Glutamatergic neuron (in vitro differentiated cells): ENCODE measurements around the gene PRKCA. TPM values are rescaled to one million over a fixed set of nuclear protein-coding genes. Genes with fewer than 3 reads are reported as not detected.

Source experiments
- DNase-seq: peaks from one replicate; pipeline ENCODE4 v3.0.0; 2022
- H3K27ac Mint-ChIP-seq: one replicate; pipeline ENCODE4 v1.8.0; 2020; ENCODE audit warnings: mild to moderate bottlenecking, mixed read lengths, inconsistent platforms; ENCODE audit not compliant: unreplicated experiment
- H3K27me3 Mint-ChIP-seq: one replicate; pipeline ENCODE4 v1.8.0; 2020; ENCODE audit warnings: mild to moderate bottlenecking, moderate library complexity, mixed read lengths, inconsistent platforms; ENCODE audit not compliant: unreplicated experiment
- H3K36me3 Mint-ChIP-seq: one replicate; pipeline ENCODE4 v1.8.0; 2020; ENCODE audit warnings: mild to moderate bottlenecking, mixed read lengths, inconsistent platforms; ENCODE audit not compliant: unreplicated experiment
- H3K4me1 Mint-ChIP-seq: one replicate; pipeline ENCODE4 v1.8.0; 2020; ENCODE audit warnings: mild to moderate bottlenecking, low read depth, mixed read lengths, inconsistent platforms; ENCODE audit not compliant: unreplicated experiment
- H3K4me3 Mint-ChIP-seq: one replicate; pipeline ENCODE4 v1.8.0; 2020; ENCODE audit warnings: mild to moderate bottlenecking, mixed read lengths, inconsistent platforms; ENCODE audit not compliant: unreplicated experiment
- H3K9me3 Mint-ChIP-seq: one replicate; pipeline ENCODE4 v1.8.0; 2020; ENCODE audit warnings: mild to moderate bottlenecking, moderate library complexity, mixed read lengths, inconsistent platforms; ENCODE audit not compliant: unreplicated experiment
- total RNA-seq: library from RNA; stranded (reverse); fragmentation: NEBNext Ultra II Directional; extraction: Animal tissue kit (Norgen Biotek cat#: 25700); gene quantifications from one replicate; pipeline ENCODE4 v1.2.1, GENCODE V29; 2021; ENCODE audit not compliant: unreplicated experiment
- TF ChIP-seq, protein P1 (sequence below): fragments of 200-600 bp; sonication (generic); IDR thresholded peaks from one replicate; pipeline ENCODE4 v1.5.0; 2021; ENCODE audit not compliant: partially characterized antibody, unreplicated experiment

PRKCA gene
- total RNA-seq, 1 donor from 2014 or later = 2.2 TPM

DNA sequence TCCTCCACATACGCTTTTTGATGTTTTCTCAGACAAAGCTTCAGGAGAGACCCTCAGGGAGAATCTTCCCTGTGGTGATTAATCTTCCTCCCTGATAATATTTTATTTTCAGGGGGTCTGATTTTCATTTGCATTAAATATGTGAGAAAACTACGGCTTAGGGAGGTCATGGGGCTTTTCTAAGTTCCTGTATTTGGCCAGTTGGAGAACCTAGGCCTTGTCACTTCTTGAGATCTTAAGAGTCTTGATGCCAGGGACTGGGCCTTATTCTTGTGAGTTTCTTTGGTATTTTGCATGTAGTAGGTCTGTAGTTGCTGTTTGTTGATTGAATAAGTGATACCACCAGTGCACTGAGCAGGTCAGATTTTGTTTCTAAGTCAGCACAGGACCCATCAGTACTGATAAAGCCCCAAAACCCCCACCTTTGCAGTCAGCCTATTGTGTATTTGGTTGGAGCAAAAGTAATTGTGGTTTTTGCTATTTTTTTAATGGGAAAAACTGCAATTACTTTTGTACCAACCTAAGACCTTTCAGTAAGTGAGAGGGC lies 130.1 kb downstream of the PRKCA start:
- DNase-seq = no peak
- Mint-ChIP-seq H3K36me3 (no peaks in the 10 kb centered on the region), H3K9me3 (no peaks in the 10 kb centered on the region), H3K27ac (no peak overlapping the region), H3K27me3 (no peaks in the 10 kb centered on the region), H3K4me3 (no peak overlapping the region), H3K4me1 (no peaks in the 10 kb centered on the region)
- TF ChIP-seq, protein P1, sequence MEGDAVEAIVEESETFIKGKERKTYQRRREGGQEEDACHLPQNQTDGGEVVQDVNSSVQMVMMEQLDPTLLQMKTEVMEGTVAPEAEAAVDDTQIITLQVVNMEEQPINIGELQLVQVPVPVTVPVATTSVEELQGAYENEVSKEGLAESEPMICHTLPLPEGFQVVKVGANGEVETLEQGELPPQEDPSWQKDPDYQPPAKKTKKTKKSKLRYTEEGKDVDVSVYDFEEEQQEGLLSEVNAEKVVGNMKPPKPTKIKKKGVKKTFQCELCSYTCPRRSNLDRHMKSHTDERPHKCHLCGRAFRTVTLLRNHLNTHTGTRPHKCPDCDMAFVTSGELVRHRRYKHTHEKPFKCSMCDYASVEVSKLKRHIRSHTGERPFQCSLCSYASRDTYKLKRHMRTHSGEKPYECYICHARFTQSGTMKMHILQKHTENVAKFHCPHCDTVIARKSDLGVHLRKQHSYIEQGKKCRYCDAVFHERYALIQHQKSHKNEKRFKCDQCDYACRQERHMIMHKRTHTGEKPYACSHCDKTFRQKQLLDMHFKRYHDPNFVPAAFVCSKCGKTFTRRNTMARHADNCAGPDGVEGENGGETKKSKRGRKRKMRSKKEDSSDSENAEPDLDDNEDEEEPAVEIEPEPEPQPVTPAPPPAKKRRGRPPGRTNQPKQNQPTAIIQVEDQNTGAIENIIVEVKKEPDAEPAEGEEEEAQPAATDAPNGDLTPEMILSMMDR = no peak

GRCh38 chr17:66432996-66433551 lies 130.7 kb downstream of the PRKCA start:
- Mint-ChIP-seq H3K9me3 (no peaks in the 10 kb centered on the region), H3K27ac (no peak overlapping the region), H3K4me3 (no peak overlapping the region), H3K4me1 (no peaks in the 10 kb centered on the region), H3K27me3 (no peaks in the 10 kb centered on the region), H3K36me3 (no peaks in the 10 kb centered on the region)
- TF ChIP-seq, protein P1 = no peak
- DNase-seq = no peak

DNA sequence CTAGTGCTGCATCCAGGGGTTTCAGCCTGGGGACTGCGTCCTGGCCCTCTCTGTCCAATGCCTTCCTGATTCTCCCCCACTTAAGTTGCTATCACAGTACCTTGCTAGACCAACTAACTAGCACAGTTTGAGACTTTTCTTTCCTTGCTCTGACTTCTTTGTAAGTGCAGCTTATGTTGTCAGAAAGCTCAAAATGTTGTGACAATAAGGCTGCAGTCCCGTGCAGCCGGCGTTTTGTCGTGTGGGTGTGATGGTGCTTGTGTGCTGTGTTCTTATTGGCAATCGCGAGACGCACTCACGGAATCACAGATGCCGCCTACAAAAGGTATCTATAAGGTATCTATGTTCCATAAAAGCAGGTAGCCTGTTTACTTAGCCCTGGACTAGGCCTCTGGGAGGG lies 132.8 kb downstream of the PRKCA start:
- Mint-ChIP-seq H3K4me1 (no peaks in the 10 kb centered on the region), H3K36me3 (no peaks in the 10 kb centered on the region), H3K4me3 (no peak overlapping the region), H3K27me3 (no peaks in the 10 kb centered on the region), H3K27ac (no peak overlapping the region), H3K9me3 (no peaks in the 10 kb centered on the region)
- no peak for DNase-seq
- TF ChIP-seq, protein P1 = no peak

- Mint-ChIP-seq H3K4me3 (no peak overlapping the region), H3K9me3 (peaks cover 3% of the 10 kb centered on the region), H3K36me3 (no peaks in the 10 kb centered on the region), H3K4me1 (no peaks in the 10 kb centered on the region), H3K27ac (no peak overlapping the region), H3K27me3 (no peaks in the 10 kb centered on the region)
- DNase-seq = no peak
- TF ChIP-seq, protein P1 = no peak
Measured at GRCh38 chr17:66436631-66437030, 134.2 kb downstream of the PRKCA start.

DNA sequence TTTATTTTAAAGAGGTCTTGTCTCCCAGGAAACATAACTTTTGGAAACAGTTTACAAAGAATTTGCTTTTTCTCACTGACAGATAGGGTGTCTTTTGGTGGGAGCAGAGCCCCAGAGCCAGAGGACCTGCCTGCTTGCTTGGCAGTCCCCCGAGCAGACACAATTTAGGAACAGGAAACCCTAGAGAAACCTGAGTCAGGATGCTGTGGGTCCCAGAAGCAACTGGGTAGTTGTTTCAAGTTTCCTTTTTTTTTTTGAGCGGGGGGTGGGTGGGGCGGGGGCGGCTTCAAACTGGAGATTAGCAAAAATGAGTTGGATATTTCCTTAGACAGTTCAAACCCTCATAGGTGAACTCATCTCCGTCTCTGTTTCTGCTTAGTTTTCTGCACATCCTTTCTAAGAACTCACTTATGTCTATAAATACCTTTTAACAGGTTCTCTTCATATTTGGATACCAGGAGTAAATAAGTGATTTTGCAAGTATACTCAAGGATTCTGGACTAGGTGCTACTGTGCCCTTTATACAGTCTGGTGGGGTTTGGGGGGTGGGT lies 135.1 kb downstream of the PRKCA start:
- Mint-ChIP-seq H3K27me3 (no peaks in the 10 kb centered on the region), H3K36me3 (no peaks in the 10 kb centered on the region), H3K9me3 (peaks cover 3% of the 10 kb centered on the region), H3K4me3 (no peak overlapping the region), H3K27ac (no peak overlapping the region), H3K4me1 (no peaks in the 10 kb centered on the region)
- TF ChIP-seq, protein P1 = no peak
- no peak for DNase-seq
